ENCODE measurements around the gene IGLON5. TPM values are rescaled to one million over a fixed set of nuclear protein-coding genes. Genes with fewer than 3 reads are reported as not detected.

IGLON5 gene
- 0.10 TPM for total RNA-seq

DNA sequence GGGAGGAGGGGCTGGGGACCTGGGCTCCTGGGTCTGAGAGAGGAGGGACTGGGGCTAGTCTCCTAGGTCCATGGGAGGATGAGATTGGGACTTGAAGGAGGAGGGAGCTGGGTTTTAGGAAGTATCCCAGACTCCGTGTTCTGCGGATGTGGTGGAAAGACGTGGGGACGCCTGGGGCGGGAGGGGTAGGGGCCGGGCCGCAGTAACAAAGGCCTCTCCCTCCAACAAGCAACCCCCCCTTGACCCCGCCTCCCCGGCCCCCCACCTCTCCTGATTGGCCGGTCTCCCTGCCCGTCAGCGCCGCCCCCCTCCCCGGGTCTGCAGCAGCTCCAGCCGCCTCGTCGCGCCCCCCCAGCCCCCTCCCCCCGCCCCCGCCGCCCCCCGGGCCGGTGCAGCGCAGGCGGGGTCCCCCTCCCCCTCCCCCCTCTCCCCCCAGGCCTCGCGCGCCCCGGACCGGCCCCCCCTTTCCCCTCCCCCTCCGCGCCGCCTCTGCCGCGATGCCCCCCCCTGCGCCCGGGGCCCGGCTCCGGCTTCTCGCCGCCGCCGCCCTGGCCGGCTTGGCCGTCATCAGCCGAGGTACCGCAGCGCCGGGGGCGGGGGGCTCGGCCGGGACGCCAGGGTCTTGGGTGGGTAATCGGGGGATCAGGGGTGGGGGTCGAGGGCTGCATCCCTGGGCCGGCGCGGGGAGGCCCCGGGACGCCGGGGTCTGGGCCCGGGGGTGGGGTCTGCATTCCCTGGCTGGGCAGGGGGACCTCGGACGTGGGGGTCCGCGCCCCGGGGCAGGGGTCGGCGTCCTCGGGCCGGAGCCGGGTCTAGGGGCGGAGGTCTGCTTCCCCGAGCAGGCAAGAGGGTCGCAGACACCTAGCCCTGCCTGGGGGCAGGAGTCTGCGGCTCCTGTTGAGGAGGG lies at the start of gene IGLON5:
TSS of gene IGLON5 (plus strand) at position 294 of the 907 bp plus-strand sequence. CDS start at position 498, 204 bp downstream.
- peak; percentile 29 for DNase-seq

DNA sequence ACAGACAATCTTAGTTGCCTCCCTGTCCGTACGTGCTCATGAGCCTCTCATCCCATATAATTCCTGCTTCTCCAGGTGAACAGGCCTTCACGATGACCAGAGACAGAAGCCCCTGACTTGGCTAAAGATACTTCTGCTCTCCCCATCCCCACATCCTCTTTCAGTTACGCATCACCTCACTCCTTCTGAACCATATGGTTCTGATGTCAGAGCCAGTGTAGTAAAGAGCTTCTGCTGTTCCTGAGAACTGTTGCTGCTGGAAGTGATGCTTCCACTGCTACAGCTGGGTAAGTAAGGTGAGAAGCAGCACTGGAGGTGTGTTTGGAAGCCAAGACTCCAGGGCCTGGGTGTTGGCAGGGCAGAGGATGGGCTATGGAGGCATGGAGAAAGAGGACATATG lies 47.6 kb upstream of the IGLON5 start:
- no peak for DNase-seq

DNA sequence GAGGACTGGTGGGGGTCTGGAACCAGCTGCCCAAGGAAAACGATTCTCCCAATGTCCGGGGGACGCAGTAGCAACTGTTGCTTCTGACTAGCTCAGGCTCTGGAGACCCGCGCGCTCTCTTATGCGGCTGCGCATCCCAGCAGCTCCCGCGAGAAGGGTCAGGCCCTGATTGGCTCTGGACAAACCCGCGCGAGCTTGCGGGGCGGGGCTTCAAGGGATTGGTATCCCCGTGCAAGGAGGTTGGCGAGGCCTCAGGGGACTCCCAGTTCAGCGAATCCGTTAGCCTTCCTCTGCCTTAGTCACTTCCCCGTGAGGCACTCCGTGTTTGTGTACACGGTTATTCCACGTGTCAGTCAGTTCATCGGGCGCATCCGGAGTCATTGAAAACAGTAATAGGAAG lies 40.4 kb upstream of the IGLON5 start:
- peak; percentile 7 for DNase-seq

DNA sequence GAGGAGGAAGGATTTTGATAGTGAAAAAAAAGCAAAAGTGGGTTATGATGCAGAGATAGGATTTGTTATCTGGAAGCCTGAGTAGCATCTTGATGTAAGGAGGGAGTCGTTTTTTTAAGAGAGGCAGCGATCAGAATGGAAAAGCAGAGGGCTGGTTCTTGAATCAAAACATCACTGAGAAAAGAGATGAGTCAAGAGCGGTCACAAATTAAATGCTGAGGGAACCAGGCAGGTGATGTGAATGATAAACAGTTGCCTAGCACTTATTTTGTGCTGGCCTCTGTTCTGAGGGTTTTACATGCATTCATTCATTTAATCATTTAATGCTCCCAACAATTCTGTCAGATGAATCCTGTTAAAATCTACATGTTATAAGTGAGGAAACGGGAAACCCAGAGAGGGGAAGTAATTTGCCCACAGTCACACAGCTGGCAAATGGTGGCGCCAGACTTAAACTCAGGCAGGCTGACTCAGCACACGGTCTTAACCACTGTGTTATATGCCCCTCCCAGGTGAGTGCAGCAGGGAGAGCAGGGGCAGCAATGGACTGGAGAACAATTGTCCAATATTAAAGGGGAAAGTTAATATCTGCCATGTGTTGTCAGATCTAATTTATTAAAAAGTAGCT lies 39.1 kb upstream of the IGLON5 start:
- no peak for DNase-seq

DNA sequence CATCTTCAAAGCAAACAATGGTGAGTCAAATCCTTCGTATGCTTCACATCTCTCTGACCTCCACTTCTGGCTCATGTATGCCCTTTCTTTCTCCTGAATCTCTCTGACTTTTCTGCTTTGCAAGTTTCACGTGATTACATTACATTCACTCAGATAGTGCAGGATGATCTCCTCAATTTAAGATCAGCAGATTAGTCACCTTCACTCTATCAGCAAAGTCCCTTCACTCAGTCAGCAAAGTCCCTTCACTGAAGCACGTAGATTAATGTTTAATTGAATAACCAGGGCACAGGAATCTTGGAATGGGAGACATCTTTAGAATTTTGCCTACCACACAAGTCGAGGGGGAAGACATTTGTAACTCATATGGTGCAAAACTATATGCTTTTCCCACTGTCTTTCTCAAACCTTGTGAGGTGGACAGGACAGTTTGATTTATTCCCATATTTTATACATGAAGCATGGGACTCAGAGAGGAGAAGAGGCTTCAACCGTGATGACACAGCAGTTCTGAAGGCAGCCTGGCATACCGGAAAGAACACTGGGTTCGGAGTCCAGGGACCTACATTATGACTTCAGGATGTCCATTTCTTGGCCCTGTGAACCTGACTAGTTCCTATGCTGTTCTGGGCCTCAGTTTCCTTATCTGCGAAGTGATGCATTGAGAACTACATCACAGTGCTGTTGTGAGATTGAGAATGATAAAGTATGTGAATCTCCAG lies 37.2 kb upstream of the IGLON5 start:
- DNase-seq, result no peak

DNA sequence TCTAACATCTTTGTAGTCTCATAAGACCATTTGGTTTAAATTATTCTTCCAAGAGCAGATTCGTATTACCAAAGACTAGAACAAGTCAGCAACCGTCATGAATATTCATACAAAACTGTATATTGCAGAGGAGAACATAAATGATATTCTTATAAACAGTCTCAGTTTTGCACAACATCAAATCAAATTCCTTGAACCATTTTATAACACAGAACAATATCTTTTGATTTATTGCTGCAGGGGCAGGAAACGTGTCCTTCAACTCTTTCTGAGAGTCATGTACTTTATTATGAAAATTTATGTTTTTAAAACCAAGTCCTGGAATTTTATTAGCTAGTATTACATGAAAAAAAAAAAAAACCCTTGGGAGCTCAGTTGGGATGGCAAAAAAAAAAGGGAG lies 34.3 kb upstream of the IGLON5 start:
- no peak for DNase-seq

DNA sequence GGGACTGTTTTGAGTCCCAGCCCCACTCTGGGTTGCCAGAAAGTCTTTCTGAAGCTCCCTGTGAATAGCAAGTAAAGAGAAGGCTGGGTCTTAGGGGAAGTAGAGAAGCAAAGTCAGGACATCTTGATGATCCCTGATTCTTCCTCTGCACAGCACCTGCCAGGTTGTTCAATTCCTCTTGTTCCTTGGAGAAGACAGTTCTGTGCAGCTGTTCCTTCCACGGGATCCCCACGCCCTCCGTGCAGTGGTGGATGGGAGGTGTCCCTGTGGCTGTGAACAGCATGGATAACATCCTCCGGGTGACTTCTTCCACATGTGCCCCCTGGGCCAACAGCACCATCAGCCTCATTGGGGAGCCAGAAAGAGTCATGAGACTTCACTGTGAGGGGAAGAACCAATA lies 29.1 kb upstream of the IGLON5 start:
- no peak for DNase-seq

DNA sequence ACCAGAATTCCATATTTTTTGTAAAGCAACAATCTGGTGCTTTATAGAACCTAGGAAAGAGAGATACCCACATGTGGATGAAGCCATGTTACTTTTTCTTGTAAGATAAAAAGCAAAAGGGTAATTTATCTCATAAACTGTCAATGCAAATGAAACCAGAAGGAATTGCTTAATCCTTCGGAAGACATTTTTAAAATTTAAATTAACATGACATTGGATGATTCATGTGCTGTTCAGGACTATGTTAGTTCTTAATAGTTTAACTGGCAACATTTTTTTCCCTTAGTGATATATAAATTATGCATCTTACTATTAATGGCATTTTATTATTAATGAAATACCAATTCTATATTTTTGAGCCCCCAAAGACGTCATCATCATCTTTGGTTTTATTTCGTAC lies 25.8 kb upstream of the IGLON5 start:
- DNase-seq, result no peak

DNA sequence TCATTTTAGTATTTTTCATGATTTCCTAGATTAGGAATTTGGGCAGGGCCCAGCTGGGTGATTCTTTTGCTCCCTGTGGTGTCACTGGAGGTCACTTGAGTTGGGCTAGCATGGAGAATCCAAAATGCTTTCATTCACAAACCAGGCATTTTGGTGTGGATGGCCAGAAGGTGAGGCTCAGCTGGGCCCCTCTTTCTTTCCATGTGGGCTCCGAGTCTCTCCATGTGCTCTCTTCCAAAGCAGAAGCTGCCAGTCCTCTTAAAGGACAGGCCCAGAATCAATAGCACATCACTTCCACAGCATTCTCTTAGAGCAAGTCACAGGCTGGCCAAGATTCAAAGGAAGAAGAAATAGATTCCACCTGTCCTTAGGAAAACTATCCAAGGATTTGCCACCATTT lies 21.8 kb upstream of the IGLON5 start:
- DNase-seq, result no peak

DNA sequence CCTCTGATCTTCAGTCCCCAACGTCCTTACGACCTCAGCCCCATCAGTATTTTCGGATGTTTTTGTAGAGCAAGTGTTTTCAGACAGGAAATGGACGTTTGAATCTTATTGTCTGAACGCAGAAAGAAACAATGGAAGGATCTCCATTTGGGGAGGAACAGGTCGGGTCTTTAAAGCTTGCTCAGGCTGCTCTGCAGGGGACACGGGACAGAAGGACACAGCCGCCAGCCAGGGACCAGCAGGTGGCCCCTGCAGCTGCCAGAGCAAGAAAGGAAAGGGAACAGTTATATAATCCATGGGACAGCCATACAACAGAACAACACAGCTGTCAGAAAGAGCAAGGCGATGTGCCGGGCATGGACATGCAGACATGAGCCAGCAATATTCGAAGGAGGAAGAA lies 18.5 kb upstream of the IGLON5 start:
- DNase-seq, result peak; percentile 45

DNA sequence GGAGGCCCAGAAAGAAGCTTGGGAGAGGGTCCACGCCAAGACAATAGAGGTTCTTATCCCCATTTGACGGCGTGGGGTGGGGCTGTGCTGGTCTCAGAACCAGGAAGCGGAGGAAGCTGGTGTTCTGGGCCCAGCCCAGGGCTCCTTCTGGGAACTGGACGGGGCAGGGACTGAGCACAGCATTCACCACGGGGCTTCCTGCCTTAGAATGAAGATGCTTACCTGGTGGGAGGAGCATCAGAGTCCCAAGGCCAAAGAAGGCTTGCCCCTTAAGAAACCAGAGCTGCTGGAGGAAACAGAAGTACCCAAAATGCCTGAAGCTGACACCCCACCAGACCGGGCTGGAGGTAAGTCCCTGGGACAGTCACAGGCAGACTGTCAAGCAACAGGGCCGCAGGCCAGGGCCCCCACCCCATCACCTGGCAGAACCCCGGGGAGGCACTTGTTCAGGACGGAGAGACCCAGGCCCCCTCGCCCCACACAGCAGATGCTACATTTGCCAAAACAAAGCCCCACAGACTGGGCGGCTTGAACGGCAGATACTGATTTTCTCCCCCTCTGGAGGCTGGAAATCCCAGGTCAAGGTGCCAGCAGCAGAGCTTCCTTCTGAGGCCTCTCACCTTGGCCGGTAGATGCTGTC lies 17.8 kb upstream of the IGLON5 start:
- no peak for DNase-seq

DNA sequence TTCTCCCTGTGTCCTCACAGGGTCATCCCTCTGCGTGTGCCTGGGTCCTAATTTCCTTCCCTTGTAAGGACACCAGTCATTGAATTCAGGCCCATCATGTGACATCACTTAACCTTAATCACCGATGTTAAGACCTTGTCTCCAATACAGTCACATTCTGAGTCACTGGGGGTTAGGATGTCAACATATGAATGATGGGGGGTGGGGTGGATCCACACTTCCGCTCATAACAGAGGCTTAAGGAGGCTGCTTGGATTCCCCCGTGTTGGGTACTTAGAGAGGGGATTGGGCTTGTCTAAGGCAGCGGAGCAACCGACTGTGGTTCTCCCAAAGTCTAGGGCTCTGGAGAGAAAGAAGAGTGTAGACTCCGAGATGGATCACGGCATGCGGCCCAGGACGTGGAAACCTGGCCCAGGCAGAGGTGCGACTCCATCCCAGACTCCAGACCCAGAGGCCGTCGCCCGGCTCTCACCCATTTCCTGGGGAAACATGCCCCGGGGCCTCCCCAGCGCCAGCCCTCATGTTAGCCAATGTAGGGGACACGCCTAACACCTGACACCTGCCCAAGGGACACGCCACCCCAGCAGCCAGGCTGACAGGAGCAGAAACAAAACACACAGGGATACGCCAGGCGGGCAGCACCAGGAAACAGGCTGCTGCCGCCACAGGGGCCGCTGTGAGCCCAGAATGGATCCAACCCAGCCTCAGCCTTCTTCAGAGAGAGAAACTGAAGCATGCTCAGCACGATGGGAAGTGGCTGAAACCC lies 17.1 kb upstream of the IGLON5 start:
- DNase-seq, result no peak

DNA sequence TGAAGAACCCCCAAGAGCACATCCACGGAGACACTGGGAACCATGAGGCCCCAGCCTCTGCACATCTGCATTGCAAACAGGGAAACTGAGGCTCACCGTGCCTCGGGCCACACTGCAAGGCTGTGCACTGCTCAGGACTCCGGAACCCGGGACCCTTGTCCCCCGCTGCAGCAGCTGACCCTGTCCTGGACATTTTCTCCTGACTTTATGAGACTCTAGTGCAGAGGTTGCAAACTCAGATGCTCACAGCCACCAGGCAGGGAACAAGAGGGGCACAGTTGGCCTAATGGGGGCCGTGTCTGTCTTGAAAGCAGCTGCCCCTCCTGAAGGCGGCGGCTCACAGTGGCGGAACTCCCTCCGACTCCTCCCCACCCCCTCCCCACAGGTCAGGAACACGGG lies 16.5 kb upstream of the IGLON5 start:
- DNase-seq, result no peak

DNA sequence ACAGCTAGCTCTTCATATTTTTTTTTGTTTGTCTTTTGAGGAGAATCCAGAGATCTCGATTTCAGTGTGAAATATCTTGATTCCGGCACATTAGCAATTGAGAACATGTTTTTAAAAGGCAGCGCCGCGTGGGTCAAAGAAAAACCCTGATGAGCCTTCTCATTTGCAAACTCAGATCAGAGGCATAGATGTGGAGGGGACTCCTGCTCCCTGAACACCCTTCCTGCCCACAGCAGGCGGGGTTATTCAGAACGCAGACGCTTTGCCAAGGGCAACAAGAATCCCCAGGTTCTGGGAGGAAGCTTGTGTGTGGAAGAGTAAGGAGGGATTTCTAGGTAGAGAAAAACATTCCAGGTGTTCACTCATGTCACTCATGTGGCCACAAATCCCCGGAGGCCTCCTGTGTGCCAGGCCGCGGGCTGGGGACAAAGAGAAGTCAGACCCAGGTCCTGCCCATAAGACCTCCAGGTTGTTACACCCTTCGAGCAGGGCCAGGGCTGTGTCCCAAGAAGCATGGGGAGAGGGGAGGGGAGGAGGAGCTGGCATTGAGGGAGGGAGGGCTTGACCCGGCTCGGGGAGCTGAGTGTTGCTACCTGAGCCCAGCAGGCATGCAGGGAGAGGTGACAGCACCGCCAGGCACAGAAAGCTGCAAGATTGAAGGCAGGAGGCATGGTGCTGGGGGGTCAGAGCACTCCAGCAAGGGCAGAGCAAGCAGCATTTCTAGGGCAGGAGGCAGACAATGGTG lies 15.9 kb upstream of the IGLON5 start:
- DNase-seq, result no peak

DNA sequence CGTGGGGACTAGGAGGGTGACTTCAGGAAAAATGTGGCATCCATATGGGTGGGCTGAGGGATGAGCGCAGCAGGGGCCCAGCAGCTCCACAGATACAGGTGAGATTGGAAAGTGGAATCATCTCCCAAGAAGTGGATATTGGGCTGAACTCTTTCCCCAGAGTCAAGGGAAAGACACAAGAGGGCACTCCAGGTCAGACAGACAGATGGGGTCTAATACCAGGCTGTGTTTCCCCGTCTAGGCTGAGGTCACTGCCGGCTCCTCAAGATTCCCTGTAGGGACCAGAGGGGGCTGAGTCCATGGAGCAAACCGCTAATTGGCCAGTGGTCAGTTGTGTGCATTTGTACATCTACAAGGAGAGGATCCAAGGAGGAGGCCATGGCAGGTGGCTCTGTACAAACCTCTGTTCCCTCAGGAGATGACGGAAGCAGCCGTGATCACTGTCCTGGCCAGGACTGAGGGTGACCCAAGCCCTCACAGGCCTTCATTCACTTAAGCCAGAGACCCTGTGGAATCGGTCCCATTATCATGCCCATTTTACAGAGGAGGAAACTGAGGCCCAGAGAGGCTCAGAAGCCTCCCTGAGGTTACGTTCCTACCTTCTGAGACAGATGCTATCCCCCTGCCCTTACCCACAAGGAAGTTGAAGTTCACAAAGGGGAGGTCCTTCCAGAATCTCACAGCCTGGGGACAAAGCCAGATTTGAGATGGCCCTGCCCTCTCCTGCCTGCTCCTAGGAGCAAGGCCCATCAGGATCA lies 14.9 kb upstream of the IGLON5 start:
- no peak for DNase-seq

DNA sequence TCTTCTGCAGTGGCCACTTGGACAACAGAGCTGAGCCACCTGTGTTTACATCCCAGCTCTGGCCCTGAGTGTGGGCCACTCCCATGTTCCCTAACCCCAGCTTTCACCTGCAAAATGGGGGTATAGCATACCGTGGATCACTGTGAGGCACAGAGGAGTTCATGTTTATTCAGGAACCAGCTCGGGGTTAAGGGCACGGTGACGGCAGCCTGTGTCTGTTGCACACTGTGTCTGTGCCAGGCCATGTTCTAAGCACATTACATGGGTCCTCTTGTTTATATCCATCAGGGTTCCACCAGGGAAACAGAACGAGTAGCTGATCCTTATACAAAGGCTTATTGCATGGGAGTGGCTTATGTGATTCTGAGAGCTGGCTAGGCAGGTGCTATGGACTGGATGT lies 14.0 kb upstream of the IGLON5 start:
- DNase-seq, result no peak

DNA sequence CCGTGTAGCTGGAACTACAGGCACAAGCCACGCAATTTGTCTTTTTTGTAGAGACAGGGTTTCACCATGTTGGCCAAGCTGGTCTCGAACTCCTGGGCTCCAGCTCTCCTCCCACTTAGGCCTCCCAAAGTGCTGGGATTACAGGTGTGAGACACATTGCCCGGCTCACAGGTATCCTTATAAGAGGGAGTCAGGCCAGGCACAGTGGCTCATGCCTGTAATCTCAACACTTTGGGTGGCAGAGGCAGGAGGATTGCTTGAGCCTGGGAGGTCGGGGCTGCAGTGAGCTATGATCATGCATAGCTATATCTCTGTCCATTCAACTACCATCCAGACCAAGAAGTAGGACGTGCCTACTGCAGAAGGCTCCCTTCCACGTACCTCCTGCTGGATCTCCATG lies 10.2 kb upstream of the IGLON5 start:
- no peak for DNase-seq

DNA sequence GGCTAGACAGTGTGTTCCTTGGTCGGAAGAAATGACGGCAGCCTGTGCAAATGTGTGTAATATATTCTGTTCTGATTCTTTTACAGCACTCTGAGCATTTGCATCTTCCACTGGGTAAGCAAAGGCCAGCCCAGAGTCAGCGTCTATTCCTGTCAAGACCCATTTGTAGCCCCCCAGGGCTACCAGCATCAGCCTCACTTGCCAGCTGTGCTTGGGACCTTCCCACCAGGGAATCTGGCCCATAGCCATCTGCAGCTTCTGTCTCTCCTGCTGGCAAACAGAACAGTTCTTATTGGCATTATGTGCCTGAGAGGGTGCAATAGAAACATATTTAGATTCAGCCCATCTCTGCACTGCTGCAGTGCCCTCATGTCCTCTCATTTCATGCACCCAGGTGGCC lies 6.0 kb upstream of the IGLON5 start:
- DNase-seq, result no peak

DNA sequence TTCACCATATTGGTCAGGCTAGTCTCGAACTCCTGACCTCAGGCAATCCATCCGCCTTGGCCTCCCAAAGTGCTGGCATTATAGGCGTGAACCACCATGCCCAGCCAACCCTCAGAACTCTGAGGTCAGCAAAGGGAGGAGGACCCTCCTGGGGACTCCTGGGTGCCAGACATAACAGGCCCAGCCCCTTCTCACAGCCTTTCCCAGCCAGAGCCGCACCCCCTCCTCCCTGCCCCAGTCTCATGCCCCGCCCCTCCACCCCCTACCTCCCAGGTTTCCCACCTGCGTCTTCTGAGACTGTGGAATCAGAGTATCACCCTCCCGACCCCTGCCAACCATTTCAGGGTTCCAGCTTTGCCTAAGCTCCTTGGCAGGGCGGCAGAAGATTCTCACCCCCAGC lies 5.2 kb downstream of the IGLON5 start:
- DNase-seq, result no peak

DNA sequence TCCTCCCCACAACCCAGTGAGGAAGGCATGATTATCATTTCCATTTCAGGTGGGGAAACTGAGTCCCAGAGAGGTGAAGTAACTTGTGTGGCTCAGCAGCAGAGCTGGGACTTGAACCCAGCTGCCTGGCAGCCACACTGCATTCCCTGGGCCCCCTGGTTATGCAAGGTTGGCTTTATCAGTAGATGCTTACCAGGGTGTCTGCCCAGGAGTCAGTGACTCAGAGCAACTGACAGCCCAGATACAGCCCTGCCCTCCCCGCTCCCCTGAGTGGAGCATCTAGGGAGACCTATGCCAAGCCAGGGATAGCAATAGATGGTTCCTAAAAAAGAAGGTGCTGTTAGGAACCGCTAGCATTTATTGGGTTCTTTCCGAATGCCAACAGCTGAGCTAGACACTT lies 5.9 kb downstream of the IGLON5 start:
- no peak for DNase-seq

Measured in tongue (tissue), 2 donors.